Spleen (tissue), 11 donors: ENCODE results near the gene CHCHD6. TPM values are rescaled to one million over a fixed set of nuclear protein-coding genes. Genes with fewer than 3 reads are reported as not detected.

Experiments
- DNase-seq: peaks from one replicate; pipeline ENCODE4 v3.0.0-alpha.2; 2020
- H3K27ac ChIP-seq, 8 donors: fragments of 200-600 bp; sonication (generic) in 7 of 8; 1 replicate in 4 of 8; 2 replicates in 4 of 8; pipeline versions ENCODE4 v1.5.0 to v1.8.0; 2016 to 2021; ENCODE audit warnings: inconsistent platforms in 4 of 8, mild to moderate bottlenecking in 4 of 8, moderate library complexity in 1 of 8
- H3K27me3 ChIP-seq, 7 donors: fragments of 200-600 bp; sonication (generic) in 6 of 7; replicated peaks in 1 of 7; 1 replicate in 4 of 7; 2 replicates in 3 of 7; pipeline versions ENCODE4 v1.5.0 to v1.8.0; 2016 to 2021; ENCODE audit warnings: inconsistent platforms in 3 of 7, mild to moderate bottlenecking in 1 of 7
- H3K36me3 ChIP-seq, 6 donors: fragments of 200-600 bp; sonication (generic) in 5 of 6; 1 replicate in 4 of 6; 2 replicates in 2 of 6; pipeline versions ENCODE4 v1.5.0 to v1.8.0; 2016 to 2021; ENCODE audit warnings: inconsistent platforms in 2 of 6
- H3K4me1 ChIP-seq, 6 donors: fragments of 200-600 bp; sonication (generic) in 5 of 6; 1 replicate in 3 of 6; 2 replicates in 3 of 6; pipeline versions ENCODE4 v1.5.0 to v1.8.0; 2016 to 2021; ENCODE audit warnings: inconsistent platforms in 3 of 6
- H3K4me3 ChIP-seq, 8 donors: fragments of 200-600 bp; sonication (generic) in 7 of 8; 1 replicate in 4 of 8; 2 replicates in 4 of 8; pipeline versions ENCODE4 v1.5.0 to v1.8.0; 2016 to 2021; ENCODE audit warnings: inconsistent platforms in 4 of 8, mild to moderate bottlenecking in 4 of 8, moderate library complexity in 2 of 8
- H3K9me3 ChIP-seq, 8 donors: fragments of 200-600 bp; sonication (generic) in 7 of 8; 1 replicate in 4 of 8; 2 replicates in 4 of 8; pipeline versions ENCODE4 v1.5.0 to v1.8.0; 2016 to 2021; ENCODE audit warnings: inconsistent platforms in 4 of 8
- POLR2A ChIP-seq, 3 donors: fragments of 450-650 bp; IDR thresholded peaks; one replicate each; pipeline ENCODE4 v1.5.1; 2017; ENCODE audit warnings: antibody characterized with exemption in 3 of 3, mild to moderate bottlenecking in 1 of 3
- POLR2AphosphoS5 ChIP-seq, 3 donors: sonication (generic); formaldehyde crosslinking; IDR thresholded peaks; one replicate each; pipeline ENCODE4 v1.5.1; 2017; ENCODE audit warnings: antibody characterized with exemption in 3 of 3
- WGBS, 5 donors: extraction: QIAGEN DNeasy Blood & Tissue Kit in 3 of 5; methylation state at CpG; one replicate each; pipeline versions ENCODE4 v1.1.5 to v1.1.7; 2013 to 2018; 5-methylcytosine and 5-hydroxymethylcytosine counted together
- intact Hi-C: fragments of 100-400 bp; cut with DNase I; formaldehyde crosslinking; loops from one replicate; pipeline ENCODE4 v1.15.0; 2023; ENCODE audit warnings: low total_unique reads
- polyA plus RNA-seq, 3 donors: library from polyadenylated mRNA; stranded (reverse); fragments of 200-250 nt; gene quantifications; one replicate each; pipeline ENCODE4 v1.2.1, GENCODE V29; 2013
- total RNA-seq, 7 donors: library from RNA; depleted of rRNA in 3 of 7; stranded (reverse); fragments of >200 nt in 3 of 7; fragmentation: NEBNext Ultra II Directional in 4 of 7; extraction: Animal tissue kit (Norgen Biotek cat#: 25700) in 4 of 7; gene quantifications; one replicate each; pipeline versions ENCODE4 v1.1.0 to v1.2.1, GENCODE V29; 2016 to 2021
- TF ChIP-seq, protein P1 (sequence below), 11 experiments: fragments of 200-600 bp in 7 of 11; fragments of 450-650 bp in 4 of 11; sonication (generic) in 4 of 11; IDR thresholded peaks in 8 of 11; conservative IDR thresholded peaks in 3 of 11; 1 replicate in 7 of 11; 2 replicates in 4 of 11; pipeline versions ENCODE4 v1.4.0 to v1.8.0; 2016 to 2021; ENCODE audit warnings: antibody characterized with exemption in 11 of 11, inconsistent platforms in 4 of 11, mild to moderate bottlenecking in 1 of 11
- donor health status: healthy with polysubstance abuse.
- donor health status: DM: no; HTN: no; CAD: no; lungs with moderate emphysema.
- donor health status: DM: no; HTN: no; CAD: no.
- donor health status: Bipolar disorder and iron deficiency.
- donor health status: healthy.
- donor health status: DM: no; HTN: no; CAD: no.
- donor health status: DM: yes; HTN: yes; CAD: no.

CHCHD6 gene
- total and polyA plus RNA-seq, 10 donors: 6.3 to 39.1 (median 11.8) TPM

DNA sequence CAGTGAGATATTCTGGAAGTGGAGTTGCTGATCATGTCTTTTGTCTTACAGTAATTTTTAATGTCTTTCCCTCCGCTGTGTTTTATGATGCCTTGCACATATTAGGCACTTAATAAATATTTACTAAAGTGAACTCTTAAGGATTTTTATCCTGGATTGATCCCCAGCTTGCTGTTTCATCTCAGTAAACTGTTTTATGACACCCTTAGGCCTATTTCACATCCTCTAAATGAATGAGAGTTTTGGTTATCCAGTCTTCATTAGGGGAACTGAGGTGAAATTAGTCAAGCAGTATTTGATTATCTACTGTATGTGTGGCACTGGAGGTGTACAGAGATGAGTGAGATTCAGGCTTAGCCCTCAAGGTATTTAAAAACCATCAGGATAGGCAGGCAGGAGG lies 19.8 kb downstream of the CHCHD6 start:
- WGBS, 5 donors: 85 to 100% (median 89%) methylated on average over 1 of the region's 1 CpG
- Histone ChIP-seq H3K4me1 (no peaks in the 10 kb centered on the region), H3K4me3 (no peak overlapping the region), H3K36me3 (peaks cover 0 to 31% (median 2%) of the 10 kb centered on the region in 6 donors), H3K27me3 (no peaks in the 10 kb centered on the region), H3K9me3 (peaks cover 0 to 7% (median 0%) of the 10 kb centered on the region in 8 donors), H3K27ac (no peak overlapping the region)
- no peak for DNase-seq
- TF ChIP-seq POLR2AphosphoS5 (IDR thresholded peaks at IDR 0.05) (no peak), POLR2A (IDR thresholded peaks at IDR 0.05) (no peak)
- TF ChIP-seq, protein P1, sequence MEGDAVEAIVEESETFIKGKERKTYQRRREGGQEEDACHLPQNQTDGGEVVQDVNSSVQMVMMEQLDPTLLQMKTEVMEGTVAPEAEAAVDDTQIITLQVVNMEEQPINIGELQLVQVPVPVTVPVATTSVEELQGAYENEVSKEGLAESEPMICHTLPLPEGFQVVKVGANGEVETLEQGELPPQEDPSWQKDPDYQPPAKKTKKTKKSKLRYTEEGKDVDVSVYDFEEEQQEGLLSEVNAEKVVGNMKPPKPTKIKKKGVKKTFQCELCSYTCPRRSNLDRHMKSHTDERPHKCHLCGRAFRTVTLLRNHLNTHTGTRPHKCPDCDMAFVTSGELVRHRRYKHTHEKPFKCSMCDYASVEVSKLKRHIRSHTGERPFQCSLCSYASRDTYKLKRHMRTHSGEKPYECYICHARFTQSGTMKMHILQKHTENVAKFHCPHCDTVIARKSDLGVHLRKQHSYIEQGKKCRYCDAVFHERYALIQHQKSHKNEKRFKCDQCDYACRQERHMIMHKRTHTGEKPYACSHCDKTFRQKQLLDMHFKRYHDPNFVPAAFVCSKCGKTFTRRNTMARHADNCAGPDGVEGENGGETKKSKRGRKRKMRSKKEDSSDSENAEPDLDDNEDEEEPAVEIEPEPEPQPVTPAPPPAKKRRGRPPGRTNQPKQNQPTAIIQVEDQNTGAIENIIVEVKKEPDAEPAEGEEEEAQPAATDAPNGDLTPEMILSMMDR (IDR thresholded peaks at IDR 0.05 in 8 of 11, conservative IDR thresholded peaks at IDR 0.05 in 3 of 11): no peak
- intact Hi-C loops: no loop called here

DNA sequence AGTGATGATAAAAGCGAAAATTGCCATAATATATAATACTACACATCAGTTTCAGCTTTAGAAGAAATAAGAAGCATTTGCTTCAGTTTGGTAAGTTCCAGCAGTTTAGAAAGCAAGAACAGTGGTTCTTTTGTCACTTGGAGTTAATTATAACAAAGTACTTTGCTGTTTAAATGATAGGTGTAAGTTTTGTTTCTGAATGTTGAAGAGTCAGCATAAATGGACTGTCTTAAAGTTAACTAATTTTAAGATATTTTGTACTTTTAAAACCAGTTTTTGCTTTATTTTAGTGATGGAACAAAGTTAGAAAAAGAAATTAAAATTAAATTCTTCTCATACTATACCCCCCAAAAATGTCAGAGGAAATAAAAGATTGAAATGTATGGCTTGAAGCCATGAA lies 24.6 kb downstream of the CHCHD6 start:
- intact Hi-C loops: no loop called here
- Histone ChIP-seq H3K9me3 (peaks cover 0 to 7% (median 0%) of the 10 kb centered on the region in 8 donors), H3K27me3 (no peaks in the 10 kb centered on the region), H3K4me1 (peaks cover 0 to 14% (median 7%) of the 10 kb centered on the region in 6 donors), H3K36me3 (peaks cover 0 to 42% (median 2%) of the 10 kb centered on the region in 6 donors), H3K4me3 (no peak overlapping the region), H3K27ac (no peak overlapping the region)
- TF ChIP-seq, protein P1 (IDR thresholded peaks at IDR 0.05 in 8 of 11, conservative IDR thresholded peaks at IDR 0.05 in 3 of 11): no peak
- TF ChIP-seq POLR2AphosphoS5 (IDR thresholded peaks at IDR 0.05) (no peak), POLR2A (IDR thresholded peaks at IDR 0.05) (no peak)
- DNase-seq: no peak
- 94 to 98% (median 96%) methylated on average over 1 of the region's 1 CpG for WGBS, 5 donors

DNA sequence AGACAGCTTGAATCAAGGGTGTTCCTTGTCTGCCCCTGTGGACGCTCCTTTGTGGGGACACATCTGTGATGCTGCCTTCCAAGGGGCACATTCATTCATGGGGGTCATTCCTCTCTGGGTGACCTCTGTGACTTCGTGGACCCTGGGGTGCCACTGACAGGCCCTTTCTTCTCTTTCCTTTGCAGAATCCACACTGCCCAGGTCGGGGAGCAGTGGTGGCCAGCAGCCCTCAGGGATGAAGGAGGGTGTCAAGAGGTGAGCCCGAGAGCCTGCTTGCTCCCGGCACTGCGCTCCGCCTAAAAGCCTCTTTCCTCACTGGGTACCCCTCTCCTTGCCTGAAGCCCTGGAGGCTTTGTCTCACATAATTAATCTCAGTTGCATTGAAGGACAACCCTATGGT lies 26.3 kb downstream of the CHCHD6 start:
- no peaks in the 10 kb centered on the region for H3K27me3 ChIP-seq
- DNase-seq: no peak
- peaks cover 0 to 14% (median 7%) of the 10 kb centered on the region in 6 donors for H3K4me1 ChIP-seq
- H3K27ac ChIP-seq: peak overlapping the region in 2 of 8 donors; percentile 25 to 40
- 86 to 98% (median 93%) methylated on average over 7 of the region's 7 CpGs for WGBS, 5 donors
- no peak overlapping the region for H3K4me3 ChIP-seq
- H3K9me3 ChIP-seq: peaks cover 0 to 1% (median 0%) of the 10 kb centered on the region in 8 donors
- TF ChIP-seq POLR2A (IDR thresholded peaks at IDR 0.05): no peak
- TF ChIP-seq, protein P1 (IDR thresholded peaks at IDR 0.05 in 8 of 11, conservative IDR thresholded peaks at IDR 0.05 in 3 of 11): no peak
- no peak for TF ChIP-seq POLR2AphosphoS5 (IDR thresholded peaks at IDR 0.05)
- peaks cover 0 to 48% (median 2%) of the 10 kb centered on the region in 6 donors for H3K36me3 ChIP-seq
- intact Hi-C loops: no loop called here

DNA sequence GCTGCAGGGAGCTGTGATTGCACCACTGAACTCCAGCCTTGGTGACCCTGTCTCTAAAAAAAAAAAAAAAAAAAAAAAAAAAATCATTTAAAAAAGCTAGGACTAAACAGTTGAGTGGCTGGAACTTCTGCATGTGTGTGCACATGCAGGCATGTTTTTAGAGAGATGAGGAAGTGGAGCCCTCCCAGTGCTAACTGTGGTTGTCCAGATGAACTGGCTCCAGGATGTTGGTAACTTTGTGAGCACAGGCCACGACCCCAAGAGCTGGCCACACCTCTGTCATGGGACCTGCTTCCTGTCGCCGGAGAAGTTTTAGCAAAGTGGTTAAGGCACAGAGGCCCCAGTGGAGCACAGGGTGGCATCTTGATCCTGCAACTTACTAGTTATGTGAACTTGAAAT lies 27.0 kb downstream of the CHCHD6 start:
- TF ChIP-seq, protein P1 (IDR thresholded peaks at IDR 0.05 in 8 of 11, conservative IDR thresholded peaks at IDR 0.05 in 3 of 11): no peak
- TF ChIP-seq POLR2A (IDR thresholded peaks at IDR 0.05) (no peak), POLR2AphosphoS5 (IDR thresholded peaks at IDR 0.05) (peak in 1 of 3 donors; percentile 34)
- WGBS, 5 donors: 14 to 21% (median 16%) methylated on average over 3 of the region's 3 CpGs
- intact Hi-C loops: no loop called here
- no peaks in the 10 kb centered on the region for H3K9me3 ChIP-seq
- no peaks in the 10 kb centered on the region for H3K27me3 ChIP-seq
- H3K4me1 ChIP-seq: peaks cover 0 to 14% (median 7%) of the 10 kb centered on the region in 6 donors
- H3K36me3 ChIP-seq: peaks cover 0 to 51% (median 2%) of the 10 kb centered on the region in 6 donors
- H3K4me3 ChIP-seq: no peak overlapping the region
- peak overlapping the region in 1 of 8 donors; percentile 49 for H3K27ac ChIP-seq
- DNase-seq: no peak
